AG10803 (cell line): ENCODE measurements around the gene ZAP70.

Source experiments
- DNase-seq: peaks from one replicate; pipeline ENCODE4 v3.0.0; 2010; ENCODE audit warnings: low read depth
- H3K4me3 ChIP-seq: 2 replicates; pipeline ENCODE4 v1.5.1; 2011; ENCODE audit warnings: mild to moderate bottlenecking, low read length, control low read depth
- CTCF ChIP-seq: conservative IDR thresholded peaks from 2 replicates; pipeline ENCODE4 v1.5.1; 2011; ENCODE audit warnings: mild to moderate bottlenecking, low read length, control low read depth, inconsistent platforms

The ZAP70 gene

GRCh38 chr2:97712693-97713295 is 582 bp upstream of the ZAP70 start:
- no peak overlapping the region for H3K4me3 ChIP-seq
- DNase-seq, result no peak
- TF ChIP-seq CTCF, result no peak

DNA sequence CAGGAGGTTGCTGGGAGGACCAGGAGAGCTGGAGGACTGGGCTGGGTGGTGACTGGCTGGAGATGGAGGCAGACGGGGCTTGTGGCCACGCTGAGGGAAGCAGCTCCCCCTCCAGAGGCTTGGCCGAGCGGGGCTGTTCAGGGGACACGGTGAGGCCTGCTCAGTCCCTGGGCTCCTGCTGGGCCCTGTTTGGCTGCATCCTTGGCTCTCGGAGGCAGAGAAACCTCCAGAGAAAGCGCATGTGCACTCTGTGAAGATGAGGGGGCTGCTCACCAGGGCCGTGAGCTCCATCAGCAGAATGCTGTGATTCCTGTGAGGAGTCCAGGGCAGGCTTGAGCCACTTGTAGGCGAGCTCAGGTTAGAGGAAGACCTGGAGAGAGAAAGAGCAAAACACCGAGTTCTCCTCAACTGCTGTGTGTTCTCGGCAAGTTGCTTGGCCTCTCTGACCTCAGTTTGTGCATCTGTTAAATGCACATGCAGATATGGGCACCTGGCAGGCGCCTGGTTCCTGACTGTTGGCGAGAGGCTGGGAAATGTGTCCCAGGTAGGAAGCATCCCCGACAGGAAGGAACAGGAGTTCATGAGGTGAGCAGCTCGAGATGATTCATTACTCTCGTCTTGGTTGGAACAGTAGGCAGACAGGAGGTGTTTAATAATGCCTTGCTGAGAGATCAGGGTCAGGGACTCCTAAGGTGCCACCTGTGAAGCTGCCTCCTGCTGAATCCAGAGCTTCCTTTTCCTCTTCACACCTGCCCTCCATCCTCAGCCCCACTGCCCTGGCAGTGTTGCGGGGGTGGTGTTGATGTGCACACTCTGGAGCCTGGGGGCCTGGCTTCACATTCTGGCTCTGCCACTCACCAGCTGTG is 941 bp downstream of the ZAP70 start:
- H3K4me3 ChIP-seq, result no peak overlapping the region
- TF ChIP-seq CTCF, result no peak
- DNase-seq, result no peak

GRCh38 chr2:97714950-97715652 is 1.7 kb downstream of the ZAP70 start:
- no peak overlapping the region for H3K4me3 ChIP-seq
- no peak for TF ChIP-seq CTCF
- no peak for DNase-seq

DNA sequence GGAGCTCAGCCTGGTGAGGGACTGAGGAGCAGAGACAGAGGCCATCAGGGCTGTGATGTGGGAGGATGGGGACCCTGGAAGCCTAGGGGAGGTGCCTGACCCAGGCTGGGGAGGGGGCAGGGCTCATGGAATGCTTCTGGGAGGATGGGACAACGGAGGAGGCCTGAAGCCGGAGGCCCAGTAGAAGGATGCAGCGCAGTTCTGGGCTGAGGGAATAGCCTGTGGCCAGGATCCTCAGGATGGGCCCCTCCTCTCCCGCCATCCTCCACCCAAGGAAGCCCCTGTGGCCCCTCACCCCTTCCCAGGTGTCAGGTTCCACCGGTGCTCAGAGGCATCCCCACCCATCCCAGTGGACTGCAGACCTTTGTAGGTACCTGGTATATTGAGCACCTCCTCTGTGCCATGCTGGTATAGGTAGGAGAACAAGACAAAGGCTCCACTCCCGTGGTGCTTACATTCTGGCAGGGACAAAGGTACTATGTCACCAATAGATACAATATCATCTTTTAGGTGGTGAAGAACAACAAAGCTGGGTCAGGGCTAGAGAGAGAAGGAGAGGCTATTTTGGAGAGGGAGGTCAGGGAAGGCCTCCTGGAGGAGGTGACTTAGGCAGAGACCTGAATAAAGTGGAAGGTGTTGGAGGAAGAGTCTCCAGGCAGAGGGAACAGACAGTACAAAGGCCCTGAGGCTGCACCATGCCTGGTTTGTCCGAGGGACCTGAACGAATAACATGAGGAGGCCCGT is 2.7 kb downstream of the ZAP70 start:
- no peak for TF ChIP-seq CTCF
- no peak overlapping the region for H3K4me3 ChIP-seq
- DNase-seq, result no peak

- no peak for DNase-seq
- TF ChIP-seq CTCF, result no peak
- no peak overlapping the region for H3K4me3 ChIP-seq
Measured at GRCh38 chr2:97716695-97717612, 3.6 kb downstream of the ZAP70 start.

- no peak overlapping the region for H3K4me3 ChIP-seq
- no peak for TF ChIP-seq CTCF
- DNase-seq, result no peak
Measured at GRCh38 chr2:97717613-97717995, 4.2 kb downstream of the ZAP70 start.
